Measurements from ENCODE around the gene CHMP4A. TPM values are rescaled to one million over a fixed set of nuclear protein-coding genes. Genes with fewer than 3 reads are reported as not detected.

The CHMP4A gene
- total and polyA plus RNA-seq, 2 of the 13 experiments (the other 11 are each of a cell fraction or from before 2014, with no cell fraction given) = 83.6 to 113 TPM

DNA sequence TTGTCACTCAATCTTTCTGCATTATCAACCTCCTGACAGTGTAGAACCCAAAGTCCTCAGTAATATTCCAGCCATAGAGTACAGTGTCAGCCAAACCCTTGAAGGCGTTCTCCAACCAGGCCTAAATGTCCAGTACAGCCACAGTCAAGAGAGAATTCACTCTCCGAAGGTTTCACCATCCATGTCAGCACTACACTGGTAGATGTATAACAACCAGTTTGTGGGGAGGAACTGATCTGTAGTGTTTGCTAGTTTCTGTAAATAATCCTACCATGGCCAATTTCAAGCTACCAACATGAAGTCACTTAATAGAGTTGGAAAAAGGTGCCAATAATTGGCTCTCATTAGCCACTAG lies 3.0 kb upstream of the CHMP4A start (continued):
- TF ChIP-seq, protein P1, sequence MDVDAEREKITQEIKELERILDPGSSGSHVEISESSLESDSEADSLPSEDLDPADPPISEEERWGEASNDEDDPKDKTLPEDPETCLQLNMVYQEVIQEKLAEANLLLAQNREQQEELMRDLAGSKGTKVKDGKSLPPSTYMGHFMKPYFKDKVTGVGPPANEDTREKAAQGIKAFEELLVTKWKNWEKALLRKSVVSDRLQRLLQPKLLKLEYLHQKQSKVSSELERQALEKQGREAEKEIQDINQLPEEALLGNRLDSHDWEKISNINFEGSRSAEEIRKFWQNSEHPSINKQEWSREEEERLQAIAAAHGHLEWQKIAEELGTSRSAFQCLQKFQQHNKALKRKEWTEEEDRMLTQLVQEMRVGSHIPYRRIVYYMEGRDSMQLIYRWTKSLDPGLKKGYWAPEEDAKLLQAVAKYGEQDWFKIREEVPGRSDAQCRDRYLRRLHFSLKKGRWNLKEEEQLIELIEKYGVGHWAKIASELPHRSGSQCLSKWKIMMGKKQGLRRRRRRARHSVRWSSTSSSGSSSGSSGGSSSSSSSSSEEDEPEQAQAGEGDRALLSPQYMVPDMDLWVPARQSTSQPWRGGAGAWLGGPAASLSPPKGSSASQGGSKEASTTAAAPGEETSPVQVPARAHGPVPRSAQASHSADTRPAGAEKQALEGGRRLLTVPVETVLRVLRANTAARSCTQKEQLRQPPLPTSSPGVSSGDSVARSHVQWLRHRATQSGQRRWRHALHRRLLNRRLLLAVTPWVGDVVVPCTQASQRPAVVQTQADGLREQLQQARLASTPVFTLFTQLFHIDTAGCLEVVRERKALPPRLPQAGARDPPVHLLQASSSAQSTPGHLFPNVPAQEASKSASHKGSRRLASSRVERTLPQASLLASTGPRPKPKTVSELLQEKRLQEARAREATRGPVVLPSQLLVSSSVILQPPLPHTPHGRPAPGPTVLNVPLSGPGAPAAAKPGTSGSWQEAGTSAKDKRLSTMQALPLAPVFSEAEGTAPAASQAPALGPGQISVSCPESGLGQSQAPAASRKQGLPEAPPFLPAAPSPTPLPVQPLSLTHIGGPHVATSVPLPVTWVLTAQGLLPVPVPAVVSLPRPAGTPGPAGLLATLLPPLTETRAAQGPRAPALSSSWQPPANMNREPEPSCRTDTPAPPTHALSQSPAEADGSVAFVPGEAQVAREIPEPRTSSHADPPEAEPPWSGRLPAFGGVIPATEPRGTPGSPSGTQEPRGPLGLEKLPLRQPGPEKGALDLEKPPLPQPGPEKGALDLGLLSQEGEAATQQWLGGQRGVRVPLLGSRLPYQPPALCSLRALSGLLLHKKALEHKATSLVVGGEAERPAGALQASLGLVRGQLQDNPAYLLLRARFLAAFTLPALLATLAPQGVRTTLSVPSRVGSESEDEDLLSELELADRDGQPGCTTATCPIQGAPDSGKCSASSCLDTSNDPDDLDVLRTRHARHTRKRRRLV (CRISPR knock-in tag; IDR thresholded peaks at IDR 0.05) = no peak
- TF ChIP-seq, protein P2, sequence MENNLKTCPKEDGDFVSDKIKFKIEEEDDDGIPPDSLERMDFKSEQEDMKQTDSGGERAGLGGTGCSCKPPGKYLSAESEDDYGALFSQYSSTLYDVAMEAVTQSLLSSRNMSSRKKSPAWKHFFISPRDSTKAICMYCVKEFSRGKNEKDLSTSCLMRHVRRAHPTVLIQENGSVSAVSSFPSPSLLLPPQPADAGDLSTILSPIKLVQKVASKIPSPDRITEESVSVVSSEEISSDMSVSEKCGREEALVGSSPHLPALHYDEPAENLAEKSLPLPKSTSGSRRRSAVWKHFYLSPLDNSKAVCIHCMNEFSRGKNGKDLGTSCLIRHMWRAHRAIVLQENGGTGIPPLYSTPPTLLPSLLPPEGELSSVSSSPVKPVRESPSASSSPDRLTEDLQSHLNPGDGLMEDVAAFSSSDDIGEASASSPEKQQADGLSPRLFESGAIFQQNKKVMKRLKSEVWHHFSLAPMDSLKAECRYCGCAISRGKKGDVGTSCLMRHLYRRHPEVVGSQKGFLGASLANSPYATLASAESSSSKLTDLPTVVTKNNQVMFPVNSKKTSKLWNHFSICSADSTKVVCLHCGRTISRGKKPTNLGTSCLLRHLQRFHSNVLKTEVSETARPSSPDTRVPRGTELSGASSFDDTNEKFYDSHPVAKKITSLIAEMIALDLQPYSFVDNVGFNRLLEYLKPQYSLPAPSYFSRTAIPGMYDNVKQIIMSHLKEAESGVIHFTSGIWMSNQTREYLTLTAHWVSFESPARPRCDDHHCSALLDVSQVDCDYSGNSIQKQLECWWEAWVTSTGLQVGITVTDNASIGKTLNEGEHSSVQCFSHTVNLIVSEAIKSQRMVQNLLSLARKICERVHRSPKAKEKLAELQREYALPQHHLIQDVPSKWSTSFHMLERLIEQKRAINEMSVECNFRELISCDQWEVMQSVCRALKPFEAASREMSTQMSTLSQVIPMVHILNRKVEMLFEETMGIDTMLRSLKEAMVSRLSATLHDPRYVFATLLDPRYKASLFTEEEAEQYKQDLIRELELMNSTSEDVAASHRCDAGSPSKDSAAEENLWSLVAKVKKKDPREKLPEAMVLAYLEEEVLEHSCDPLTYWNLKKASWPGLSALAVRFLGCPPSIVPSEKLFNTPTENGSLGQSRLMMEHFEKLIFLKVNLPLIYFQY (CRISPR knock-in tag; IDR thresholded peaks at IDR 0.05; ENCODE audit: borderline replicate concordance) = no peak
- TF ChIP-seq EP300 (IDR thresholded peaks at IDR 0.05; ENCODE audit: low read depth in 2 of 2, low read length in 2 of 2) (no peak), EP300 (CRISPR knock-in tag; IDR thresholded peaks at IDR 0.05; ENCODE audit: borderline replicate concordance) (no peak), WIZ (CRISPR knock-in tag; IDR thresholded peaks at IDR 0.05) (peak; percentile 8; the same call in 1 of the 2 replicates), PRMT3 (CRISPR knock-in tag; IDR thresholded peaks at IDR 0.05; ENCODE audit: borderline replicate concordance, low read depth) (no peak), KLF13 (CRISPR knock-in tag; IDR thresholded peaks at IDR 0.05) (no peak), MTA1 (CRISPR knock-in tag; IDR thresholded peaks at IDR 0.05; ENCODE audit: borderline replicate concordance) (no peak), NFYB (CRISPR knock-in tag; IDR thresholded peaks at IDR 0.05) (no peak), ZNF7 (CRISPR knock-in tag; IDR thresholded peaks at IDR 0.05) (0 out of 2 replicates have a peak, but pooled peaks have one; percentile 2)
- TF ChIP-seq, protein P3, sequence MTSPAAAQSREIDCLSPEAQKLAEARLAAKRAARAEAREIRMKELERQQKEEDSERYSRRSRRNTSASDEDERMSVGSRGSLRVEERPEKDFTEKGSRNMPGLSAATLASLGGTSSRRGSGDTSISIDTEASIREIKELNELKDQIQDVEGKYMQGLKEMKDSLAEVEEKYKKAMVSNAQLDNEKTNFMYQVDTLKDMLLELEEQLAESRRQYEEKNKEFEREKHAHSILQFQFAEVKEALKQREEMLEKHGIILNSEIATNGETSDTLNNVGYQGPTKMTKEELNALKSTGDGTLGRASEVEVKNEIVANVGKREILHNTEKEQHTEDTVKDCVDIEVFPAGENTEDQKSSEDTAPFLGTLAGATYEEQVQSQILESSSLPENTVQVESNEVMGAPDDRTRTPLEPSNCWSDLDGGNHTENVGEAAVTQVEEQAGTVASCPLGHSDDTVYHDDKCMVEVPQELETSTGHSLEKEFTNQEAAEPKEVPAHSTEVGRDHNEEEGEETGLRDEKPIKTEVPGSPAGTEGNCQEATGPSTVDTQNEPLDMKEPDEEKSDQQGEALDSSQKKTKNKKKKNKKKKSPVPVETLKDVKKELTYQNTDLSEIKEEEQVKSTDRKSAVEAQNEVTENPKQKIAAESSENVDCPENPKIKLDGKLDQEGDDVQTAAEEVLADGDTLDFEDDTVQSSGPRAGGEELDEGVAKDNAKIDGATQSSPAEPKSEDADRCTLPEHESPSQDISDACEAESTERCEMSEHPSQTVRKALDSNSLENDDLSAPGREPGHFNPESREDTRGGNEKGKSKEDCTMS (CRISPR knock-in tag; conservative IDR thresholded peaks at IDR 0.05) = no peak
- TF ChIP-seq, protein P4, sequence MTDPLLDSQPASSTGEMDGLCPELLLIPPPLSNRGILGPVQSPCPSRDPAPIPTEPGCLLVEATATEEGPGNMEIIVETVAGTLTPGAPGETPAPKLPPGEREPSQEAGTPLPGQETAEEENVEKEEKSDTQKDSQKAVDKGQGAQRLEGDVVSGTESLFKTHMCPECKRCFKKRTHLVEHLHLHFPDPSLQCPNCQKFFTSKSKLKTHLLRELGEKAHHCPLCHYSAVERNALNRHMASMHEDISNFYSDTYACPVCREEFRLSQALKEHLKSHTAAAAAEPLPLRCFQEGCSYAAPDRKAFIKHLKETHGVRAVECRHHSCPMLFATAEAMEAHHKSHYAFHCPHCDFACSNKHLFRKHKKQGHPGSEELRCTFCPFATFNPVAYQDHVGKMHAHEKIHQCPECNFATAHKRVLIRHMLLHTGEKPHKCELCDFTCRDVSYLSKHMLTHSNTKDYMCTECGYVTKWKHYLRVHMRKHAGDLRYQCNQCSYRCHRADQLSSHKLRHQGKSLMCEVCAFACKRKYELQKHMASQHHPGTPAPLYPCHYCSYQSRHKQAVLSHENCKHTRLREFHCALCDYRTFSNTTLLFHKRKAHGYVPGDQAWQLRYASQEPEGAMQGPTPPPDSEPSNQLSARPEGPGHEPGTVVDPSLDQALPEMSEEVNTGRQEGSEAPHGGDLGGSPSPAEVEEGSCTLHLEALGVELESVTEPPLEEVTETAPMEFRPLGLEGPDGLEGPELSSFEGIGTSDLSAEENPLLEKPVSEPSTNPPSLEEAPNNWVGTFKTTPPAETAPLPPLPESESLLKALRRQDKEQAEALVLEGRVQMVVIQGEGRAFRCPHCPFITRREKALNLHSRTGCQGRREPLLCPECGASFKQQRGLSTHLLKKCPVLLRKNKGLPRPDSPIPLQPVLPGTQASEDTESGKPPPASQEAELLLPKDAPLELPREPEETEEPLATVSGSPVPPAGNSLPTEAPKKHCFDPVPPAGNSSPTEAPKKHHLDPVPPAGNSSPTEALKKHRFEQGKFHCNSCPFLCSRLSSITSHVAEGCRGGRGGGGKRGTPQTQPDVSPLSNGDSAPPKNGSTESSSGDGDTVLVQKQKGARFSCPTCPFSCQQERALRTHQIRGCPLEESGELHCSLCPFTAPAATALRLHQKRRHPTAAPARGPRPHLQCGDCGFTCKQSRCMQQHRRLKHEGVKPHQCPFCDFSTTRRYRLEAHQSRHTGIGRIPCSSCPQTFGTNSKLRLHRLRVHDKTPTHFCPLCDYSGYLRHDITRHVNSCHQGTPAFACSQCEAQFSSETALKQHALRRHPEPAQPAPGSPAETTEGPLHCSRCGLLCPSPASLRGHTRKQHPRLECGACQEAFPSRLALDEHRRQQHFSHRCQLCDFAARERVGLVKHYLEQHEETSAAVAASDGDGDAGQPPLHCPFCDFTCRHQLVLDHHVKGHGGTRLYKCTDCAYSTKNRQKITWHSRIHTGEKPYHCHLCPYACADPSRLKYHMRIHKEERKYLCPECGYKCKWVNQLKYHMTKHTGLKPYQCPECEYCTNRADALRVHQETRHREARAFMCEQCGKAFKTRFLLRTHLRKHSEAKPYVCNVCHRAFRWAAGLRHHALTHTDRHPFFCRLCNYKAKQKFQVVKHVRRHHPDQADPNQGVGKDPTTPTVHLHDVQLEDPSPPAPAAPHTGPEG (CRISPR knock-in tag; IDR thresholded peaks at IDR 0.05) = 0 out of 2 replicates have a peak, but pooled peaks have one; percentile 17

Data from HepG2 (cell line).